Spleen (tissue), 7 donors: ENCODE measurements around the gene DTNBP1.

ENCODE experiments used
- CTCF ChIP-seq, 11 experiments: fragments of 200-600 bp in 7 of 11; fragments of 450-650 bp in 4 of 11; sonication (generic) in 4 of 11; IDR thresholded peaks in 8 of 11; conservative IDR thresholded peaks in 3 of 11; 1 replicate in 7 of 11; 2 replicates in 4 of 11; pipeline versions ENCODE4 v1.4.0 to v1.8.0; 2016 to 2021; ENCODE audit warnings: antibody characterized with exemption in 11 of 11, inconsistent platforms in 4 of 11, mild to moderate bottlenecking in 1 of 11
- POLR2A ChIP-seq, 3 donors: fragments of 450-650 bp; IDR thresholded peaks; one replicate each; pipeline ENCODE4 v1.5.1; 2017; ENCODE audit warnings: antibody characterized with exemption in 3 of 3, mild to moderate bottlenecking in 1 of 3
- POLR2AphosphoS5 ChIP-seq, 3 donors: sonication (generic); formaldehyde crosslinking; IDR thresholded peaks; one replicate each; pipeline ENCODE4 v1.5.1; 2017; ENCODE audit warnings: antibody characterized with exemption in 3 of 3
- donor health status: DM: no; HTN: no; CAD: no; lungs with moderate emphysema.
- donor health status: DM: no; HTN: no; CAD: no.
- donor health status: DM: no; HTN: no; CAD: no.

DNA sequence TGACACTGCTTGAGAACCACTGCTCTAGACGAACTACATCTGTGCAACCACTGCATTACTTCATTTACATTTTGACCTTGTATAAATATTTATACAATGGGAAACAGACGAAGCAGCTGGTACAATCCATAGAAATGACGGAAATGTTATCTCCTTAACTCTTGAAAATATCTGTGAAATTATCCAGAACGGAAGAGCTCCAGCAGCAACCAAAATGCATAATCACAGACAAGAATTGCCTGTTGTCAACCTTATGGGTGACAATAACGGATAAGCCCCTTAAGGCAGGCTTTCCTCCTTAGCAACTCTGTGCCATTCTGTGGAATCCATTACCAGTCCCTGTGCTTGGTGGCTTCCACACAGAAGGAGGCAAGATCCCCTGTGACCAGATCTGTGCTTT lies 115.4 kb downstream of the DTNBP1 start:
- TF ChIP-seq CTCF (IDR thresholded peaks at IDR 0.05 in 8 of 11, conservative IDR thresholded peaks at IDR 0.05 in 3 of 11), result no peak
- no peak for TF ChIP-seq POLR2AphosphoS5 (IDR thresholded peaks at IDR 0.05)
- TF ChIP-seq POLR2A (IDR thresholded peaks at IDR 0.05), result no peak
